NCI-H82 treated with DMSO at 0.1 percent for 48 hours (cell line): ENCODE results near the gene STRN4.
"Not testable (repeated sequence)": the region's sequence is repeated elsewhere in the genome, so short reads cannot be mapped to it uniquely, and the experiment has no call there.

Source experiments
- DNase-seq: peaks from one replicate; lab custom pipeline; 2025; ENCODE audit not compliant: unreplicated experiment; lab: John Stamatoyannopoulos, UW

The STRN4 gene

DNA sequence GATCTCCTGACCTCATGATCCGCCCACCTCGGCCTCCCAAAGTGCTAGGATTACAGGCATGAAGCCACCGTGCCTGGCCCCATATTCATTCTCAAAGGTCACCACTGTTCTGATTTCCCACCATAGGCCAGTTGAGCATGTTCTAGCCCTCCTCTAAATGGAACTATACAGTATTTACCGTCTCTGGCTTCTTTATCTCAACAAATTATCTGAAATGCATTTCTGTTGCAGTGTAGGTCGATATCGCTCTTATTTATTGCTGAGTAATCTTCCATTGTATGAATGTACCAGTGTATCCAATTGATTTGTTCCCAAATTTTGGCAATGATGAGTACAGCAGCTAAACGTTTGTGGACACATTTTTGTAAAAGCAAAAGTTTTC, 26.8 kb upstream of the STRN4 start:
- DNase-seq = no peak

DNA sequence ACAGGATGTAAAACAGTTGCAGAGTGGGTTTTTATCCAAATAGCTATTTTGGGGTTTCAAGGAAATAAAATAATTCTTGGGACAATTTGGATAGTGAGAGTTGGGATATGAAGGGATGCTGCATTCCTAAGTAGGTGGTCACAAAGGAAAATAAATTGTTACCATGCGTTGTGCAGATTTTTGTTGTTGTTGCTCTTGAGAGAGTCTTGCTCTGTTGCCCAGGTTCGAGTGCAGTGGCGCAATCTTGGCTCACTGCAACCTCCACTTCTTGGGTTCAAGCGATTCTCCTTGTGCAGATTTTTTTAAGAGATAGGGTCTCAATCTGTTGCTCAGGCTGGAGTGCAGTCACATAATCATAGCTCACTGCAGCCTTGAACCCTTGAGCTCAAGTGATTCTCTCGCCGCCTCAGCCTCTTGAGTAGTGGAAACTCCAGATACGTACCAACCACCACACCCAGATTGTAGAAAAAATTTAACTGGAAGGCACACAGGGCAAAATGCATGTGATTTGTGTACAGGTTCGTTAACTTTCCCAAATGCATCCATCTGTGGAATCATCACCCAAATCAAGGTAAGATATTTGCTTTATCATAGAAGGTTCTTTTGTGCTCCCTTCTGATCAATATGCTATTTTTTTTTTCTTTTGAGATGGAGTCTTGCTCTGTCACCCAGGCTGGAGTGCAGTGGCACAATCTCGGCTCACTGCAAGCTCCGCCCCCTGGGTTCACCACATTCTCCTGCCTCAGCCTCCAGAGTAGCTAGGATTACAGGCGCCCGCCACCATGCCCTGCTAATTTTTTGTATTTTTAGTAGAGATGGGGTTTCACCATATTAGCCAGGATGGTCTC, 26.1 kb upstream of the STRN4 start:
- DNase-seq = no peak

DNA sequence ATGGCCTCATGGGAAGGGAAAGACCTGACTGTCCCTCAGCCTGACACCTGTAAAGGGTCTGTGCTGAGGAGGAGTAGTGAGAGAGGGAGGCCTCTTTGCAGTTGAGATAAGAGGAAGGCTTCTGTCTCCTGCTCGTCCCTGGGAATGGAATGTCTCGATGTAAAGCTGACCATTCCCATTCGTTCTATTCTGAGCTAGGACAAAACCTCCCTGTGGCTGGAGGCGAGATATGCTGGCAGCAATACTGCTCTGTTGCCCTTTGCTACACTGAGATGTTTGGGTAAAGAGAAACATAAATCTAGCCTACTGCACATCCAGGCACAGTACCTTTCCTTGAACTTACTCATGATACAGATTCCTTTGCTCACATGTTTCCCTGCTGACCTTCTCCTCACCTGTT, 22.5 kb upstream of the STRN4 start:
- DNase-seq = not testable (repeated sequence)

DNA sequence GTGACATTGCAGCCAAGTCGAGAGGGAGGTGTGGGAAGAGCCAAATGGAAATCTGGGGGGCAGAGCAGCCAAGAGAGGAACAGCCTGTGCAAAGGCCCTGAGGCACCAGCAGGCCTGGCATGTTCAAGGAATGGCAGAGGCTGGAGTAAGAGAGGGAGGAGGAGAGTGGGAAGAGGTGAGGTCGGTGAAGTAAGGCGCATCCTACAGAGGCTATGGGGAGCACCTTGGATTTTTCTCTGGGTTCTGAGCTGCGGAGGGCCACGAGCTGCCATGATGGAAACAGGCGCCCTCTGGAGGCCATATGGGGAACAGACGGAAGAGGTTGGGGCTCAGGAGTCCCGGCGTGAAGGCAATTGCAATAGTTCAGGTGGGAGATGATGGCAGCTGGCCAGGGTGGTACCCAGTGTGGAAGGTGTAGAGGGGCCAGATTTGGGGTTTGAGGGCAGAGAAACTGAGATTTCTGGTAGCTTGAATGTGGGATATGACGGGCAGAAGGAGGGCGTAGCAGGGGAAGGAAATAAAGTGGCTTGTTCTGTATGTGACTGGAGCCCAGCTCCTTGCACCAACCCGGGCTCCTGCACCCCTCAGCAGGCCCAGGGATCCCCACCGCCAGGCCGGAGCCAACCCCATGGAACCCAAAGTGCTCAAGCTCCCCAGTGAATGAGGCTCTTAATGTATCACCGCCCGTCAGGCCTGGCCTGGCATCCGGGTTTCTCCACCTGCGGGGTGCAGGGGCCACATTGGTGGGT, 20.5 kb upstream of the STRN4 start:
- DNase-seq = peak; percentile 28

DNA sequence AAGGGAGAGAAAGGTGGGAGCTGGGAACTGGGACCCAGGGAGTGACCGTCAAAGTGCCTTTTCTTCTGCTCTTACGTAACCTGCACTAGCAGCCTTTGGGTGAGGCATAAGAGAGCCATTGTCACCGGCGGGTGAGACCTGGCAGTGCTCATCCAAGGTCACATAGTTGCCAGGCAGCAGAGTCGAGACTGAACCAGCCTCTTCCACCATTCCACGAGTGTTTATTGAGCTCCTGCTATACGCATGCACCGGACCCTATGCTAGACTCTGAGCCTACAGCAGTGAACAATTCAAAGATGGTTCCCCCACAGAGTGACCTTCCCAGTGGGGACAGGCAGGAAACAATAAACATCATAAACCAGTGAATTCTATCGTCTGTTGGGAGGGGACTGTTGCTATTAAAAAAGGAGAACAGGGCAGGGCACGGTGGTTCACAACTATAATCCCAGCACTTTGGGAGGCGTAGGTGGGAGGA, 18.6 kb upstream of the STRN4 start:
- no peak for DNase-seq

DNA sequence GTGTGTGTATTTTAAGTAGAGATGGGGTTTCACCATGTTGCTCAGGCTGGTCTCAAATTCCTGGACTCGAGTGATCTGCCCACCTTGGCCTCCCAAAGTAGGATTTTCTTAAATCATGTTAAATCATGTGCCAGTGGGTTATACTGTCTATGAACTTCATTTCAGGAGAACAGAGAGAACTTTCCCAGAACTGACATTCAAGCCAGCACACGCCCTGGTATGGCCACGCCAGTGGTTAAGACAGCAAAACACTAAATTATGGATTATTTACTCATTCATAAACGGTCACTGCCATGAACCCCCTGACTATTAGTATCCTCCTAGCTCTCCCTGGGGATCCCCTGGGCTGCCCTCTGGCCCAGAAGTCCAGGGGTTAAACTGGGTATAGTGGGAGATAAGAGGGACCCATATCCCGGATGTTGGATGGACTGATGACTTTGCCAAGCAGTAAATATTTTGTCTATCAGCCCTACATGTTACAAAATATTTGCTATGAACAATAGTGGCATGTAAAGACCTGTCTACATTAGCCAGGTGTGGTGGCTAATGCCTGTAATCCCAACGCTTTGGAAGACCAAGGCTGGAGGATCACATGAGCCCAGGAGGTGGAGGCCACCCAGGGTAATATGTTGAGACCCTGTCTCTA, 16.1 kb upstream of the STRN4 start:
- no peak for DNase-seq

DNA sequence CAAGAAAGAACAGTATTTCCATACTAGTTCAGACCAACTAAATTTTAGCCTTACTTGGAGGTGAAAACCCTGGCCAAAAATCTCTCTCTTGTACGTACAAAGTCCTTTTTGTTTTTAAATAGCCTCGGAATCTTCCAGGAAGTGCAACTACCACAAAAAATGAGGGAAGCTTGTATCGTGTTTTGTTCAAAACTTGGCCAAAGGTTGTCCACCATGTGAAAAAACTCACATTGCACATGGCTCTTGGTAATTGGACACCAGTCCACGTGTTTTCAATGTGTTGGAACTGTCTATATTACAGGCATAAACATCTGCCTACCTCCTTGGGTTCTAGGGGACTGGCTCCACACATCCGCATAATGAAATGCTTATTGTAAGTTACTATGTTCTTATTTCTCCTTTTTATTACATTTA, 15.2 kb upstream of the STRN4 start:
- DNase-seq = no peak

DNA sequence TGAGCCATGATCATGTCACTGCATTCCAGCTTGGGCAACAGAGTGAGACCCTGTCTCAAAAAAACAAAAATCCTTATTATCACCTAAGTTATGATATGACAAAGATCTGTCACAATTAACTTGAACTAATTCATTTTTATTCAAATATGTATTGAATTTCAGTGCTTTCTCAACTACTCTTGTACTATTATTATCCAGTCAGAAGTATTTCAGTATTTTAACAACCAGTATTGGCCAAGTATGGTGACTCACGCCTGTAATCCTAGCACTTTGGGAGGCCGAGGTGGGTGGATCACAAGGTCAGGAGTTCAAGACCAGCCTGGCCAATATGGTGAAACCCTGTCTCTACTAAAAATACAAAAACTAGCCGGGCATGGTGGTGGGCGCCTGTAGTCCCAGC, 14.6 kb upstream of the STRN4 start:
- DNase-seq = not testable (repeated sequence)

DNA sequence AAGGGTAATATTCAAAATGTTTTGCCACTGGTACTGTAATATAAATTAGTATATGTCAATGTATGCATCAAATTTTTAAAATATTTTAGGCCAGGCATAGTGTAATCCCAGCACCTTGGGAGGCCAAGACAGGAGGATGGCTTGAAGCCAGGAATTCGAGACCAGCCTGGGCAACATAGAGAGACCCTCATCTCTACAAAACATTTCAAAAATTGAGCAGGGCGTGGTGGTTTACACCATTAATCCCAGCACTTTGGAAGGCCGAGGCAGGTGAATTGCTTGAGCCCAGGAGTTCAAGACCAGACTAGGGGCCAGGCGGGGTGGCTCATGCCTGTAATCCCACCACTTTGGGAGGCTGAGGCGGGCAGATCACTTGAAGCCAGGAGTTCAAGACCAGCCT, 14.1 kb upstream of the STRN4 start:
- DNase-seq = no peak

DNA sequence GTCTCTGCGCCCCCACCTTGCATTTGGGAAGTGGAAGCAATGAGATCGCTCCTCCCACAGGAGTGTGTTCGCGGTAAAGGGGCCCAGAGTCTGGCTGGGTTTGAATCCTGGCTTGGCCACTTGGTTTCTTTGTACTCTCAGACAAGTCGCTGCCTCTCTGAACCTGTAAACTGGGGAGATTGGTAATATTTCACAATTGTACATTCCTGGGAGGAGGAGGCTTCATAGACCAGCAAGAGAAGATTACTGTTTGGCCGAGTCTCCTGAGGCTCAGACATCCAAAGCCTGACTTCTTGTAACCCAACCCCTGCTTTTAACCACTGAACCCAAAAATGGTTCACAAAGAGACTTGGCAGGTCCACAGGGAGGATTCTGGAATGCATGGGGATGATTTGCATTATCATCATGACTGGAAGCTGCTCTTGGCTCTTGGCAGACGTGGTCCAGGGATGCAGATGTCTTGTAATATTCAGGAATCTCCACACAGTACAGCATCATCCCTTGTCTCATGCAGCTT, 13.6 kb upstream of the STRN4 start:
- no peak for DNase-seq

DNA sequence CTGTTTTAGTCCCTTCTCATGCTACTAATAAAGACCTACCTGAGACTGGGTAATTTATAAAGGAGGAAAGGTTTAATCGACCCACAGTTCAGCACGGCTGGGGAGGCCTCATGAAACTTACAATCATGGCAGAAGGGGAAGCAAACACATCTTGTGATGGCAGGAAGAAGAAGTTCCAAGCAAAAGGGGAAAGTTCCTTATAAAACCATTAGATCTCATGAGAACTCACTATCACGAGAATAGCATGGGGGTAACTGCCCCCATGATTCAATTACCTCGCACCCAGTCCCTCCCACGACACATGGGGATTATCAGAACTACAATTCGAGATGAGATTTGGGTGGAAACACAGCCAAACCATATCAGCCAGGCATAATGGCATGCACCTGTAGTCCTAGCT, 13.0 kb upstream of the STRN4 start:
- no peak for DNase-seq

DNA sequence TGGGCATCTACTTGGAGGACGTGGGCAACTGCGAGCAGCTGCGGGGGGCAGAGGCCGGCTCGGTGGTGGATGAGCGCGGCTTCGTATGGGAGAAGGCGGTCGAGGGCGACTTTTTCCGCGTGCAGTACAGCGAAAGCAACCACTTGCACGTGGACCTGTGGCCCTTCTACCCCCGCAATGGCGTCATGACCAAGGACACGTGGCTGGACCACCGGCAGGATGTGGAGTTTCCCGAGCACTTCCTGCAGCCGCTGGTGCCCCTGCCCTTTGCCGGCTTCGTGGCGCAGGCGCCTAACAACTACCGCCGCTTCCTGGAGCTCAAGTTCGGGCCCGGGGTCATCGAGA, 10.3 kb upstream of the STRN4 start:
- no peak for DNase-seq

DNA sequence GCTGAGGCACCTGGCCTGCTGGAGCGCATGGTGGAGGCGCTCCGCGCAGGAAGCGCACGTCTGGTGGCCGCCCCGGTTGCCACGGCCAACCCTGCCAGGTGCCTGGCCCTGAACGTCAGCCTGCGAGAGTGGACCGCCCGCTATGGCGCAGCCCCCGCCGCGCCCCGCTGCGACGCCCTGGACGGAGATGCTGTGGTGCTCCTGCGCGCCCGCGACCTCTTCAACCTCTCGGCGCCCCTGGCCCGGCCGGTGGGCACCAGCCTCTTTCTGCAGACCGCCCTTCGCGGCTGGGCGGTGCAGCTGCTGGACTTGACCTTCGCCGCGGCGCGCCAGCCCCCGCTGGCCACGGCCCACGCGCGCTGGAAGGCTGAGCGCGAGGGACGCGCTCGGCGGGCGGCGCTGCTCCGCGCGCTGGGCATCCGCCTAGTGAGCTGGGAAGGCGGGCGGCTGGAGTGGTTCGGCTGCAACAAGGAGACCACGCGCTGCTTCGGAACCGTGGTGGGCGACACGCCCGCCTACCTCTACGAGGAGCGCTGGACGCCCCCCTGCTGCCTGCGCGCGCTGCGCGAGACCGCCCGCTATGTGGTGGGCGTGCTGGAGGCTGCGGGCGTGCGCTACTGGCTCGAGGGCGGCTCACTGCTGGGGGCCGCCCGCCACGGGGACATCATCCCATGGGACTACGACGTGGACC, 9.7 kb upstream of the STRN4 start:
- DNase-seq = no peak

DNA sequence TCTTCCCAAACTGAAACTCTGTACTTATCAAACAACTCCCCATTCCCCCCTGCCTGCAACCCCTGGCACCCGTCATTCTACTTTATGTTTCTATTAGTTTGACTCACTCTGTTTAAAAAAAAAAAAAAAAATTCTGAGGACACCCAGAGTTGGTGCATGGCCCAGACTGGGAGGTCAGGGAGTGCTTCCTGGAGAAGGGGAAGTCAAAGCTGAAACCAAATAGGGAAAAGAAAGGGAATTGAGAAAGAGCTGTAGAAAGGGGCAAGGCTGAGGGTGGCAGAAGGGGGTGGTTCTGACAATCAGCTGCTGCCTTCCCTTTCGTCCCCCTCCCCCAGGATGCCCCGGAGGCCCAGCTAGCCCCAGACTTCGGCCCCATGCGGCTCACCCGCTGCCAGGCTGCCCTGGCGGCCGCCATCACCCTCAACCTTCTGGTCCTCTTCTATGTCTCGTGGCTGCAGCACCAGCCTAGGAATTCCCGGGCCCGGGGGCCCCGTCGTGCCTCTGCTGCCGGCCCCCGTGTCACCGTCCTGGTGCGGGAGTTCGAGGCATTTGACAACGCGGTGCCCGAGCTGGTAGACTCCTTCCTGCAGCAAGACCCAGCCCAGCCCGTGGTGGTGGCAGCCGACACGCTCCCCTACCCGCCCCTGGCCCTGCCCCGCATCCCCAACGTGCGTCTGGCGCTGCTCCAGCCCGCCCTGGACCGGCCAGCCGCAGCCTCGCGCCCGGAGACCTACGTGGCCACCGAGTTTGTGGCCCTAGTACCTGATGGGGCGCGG, 9.0 kb upstream of the STRN4 start:
- no peak for DNase-seq

DNA sequence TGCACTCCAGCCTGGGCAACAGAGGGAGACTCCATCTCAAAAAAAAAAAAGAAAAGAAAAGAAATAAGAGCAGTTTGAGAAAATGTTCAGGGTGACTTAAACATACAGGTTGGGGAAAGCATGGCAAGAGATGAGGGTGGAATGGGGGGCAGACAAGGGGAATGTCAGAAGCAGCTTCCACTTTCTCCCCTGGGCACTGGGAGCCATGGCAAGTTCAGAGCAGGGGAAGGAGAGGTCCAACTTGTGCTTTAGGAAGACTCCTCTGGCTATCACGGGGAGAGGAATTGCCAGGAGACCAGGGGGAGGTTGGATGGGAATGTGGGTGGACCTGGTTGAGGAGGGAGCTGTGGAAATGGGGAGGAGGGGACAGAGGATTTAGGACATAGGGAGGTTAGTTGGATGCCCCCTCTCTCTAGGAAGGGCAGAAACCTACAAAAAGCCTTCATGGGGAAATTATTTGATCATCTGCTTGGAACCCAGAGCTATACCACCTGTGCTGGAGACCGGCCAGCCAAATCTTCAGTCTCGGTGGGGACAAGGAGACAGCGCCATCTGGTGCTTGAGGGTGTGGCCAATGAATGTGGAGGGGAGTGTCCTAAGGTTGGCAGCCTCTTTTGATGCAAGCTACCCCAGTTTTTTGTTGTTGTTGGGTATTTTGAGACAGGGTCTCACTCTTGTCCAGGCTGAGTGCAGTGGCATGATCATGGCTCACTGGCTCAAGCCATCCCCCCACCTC, 7.3 kb upstream of the STRN4 start:
- DNase-seq = peak; percentile 63

DNA sequence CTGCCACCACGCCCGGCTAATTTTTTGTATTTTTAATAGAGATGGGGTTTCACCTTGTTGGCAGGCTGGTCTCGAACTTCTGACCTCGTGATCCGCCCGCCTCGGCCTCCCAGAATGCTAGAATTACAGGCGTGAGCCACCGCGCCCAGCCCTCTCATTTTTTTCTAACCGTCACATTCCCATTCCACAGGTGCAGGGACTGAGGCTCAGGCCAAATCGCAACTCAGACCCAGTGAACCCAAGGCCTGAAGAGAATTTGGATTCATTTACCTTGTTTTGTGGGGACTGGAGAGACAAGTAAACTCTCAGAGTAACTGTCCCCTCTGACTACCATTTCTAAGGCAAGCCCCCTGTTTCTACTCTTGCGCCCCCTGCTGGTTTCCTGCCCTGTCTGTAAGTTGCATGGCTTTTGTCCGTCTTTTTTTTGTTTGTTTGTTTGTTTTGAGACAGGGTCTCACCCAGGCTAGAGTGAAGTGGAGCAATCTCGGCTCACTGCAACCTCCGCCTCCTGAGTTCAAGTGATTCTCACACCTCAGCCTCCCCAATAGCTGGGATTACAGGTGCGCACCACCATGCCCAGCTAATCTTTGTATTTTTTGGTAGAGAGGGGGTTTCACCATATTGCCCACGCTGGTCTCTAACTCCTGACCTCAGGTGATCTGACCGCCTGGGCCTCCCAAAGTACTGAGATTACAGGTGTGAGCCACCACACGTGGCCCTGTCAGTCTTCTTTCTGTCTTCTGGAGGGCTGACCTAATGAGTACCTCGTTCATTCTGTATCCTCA, 2.3 kb upstream of the STRN4 start:
- peak; percentile 55 for DNase-seq

DNA sequence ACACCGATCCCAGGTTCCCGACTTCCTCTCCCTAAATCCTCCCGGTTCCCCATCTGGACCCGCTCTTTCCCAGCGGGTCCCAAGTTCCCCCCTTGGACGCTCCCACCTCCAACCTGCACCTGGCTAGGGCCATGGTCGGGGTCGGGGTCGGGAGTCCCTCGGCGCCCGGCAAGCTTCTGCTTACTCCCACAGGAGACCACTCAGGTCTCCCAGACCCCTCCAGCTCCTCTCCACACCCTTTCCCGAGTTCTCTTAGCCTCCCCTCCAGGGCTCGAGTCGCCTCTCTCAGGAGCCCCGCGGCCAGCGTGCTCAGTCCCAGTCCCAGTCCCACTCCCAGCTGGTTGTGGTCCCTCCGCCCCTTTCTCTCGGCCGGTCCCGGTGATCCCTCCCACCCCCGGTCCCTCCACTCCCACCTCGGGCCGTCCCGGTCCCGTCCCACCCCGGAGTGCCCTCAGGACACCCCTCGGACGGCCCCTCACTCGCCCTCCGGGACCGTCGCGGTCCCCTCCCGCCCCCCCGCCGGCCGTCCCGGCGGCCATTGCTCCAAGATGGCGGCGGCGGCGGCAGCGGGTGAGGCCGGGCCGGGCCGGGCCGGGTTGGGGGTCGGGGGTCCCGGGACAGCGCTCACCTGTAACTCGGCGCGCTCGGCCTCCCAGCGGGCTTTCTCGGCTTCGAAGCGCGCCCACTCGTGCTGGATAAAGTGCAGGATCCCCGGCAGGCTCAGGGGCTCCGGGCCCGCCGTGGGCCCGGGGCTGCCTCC, 549 bp downstream of the STRN4 start, which contains the start of gene FKRP:
Gene FKRP (plus strand): TSS at position 537 of the 760 bp plus-strand sequence. CDS start 9,394 bp downstream, outside the sequence.
- no peak for DNase-seq

DNA sequence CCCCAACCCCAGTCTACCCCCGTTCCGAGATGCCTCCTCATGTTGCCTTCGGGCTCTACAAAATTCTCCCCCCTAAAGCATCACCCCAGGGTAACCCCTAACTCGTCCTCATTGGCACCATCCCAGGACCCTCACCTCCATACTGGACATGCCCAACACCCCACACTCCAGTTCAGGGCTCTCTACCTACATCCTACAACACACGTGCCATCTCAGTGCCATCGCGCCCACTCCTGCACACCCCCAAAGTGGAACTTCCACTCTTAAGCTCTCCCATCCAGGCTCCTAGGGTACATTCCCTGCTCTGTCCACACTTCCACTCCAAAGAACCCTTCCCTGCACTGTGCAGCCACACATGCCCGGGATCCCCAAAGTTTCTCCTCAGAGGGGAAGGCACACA, 1.2 kb downstream of the STRN4 start:
- DNase-seq = no peak
